Subcutaneous abdominal adipose tissue (tissue), 5 donors: ENCODE data around the gene CXCR5.

Experiments used
- H3K27ac ChIP-seq: one replicate; pipeline ENCODE4 v1.7.0; 2013; ENCODE audit warnings: low read depth, mild to moderate bottlenecking, inconsistent platforms, low read length, moderate library complexity
- H3K27me3 ChIP-seq, 5 donors: one replicate each; pipeline ENCODE4 v1.7.0; 2013; ENCODE audit warnings: low read length in 5 of 5, inconsistent platforms in 1 of 5; ENCODE audit not compliant: control insufficient read depth in 5 of 5, insufficient read depth in 4 of 5
- H3K36me3 ChIP-seq, 5 donors: one replicate each; pipeline ENCODE4 v1.7.0; 2013; ENCODE audit warnings: low read length in 5 of 5; ENCODE audit not compliant: control insufficient read depth in 5 of 5, insufficient read depth in 5 of 5
- H3K4me1 ChIP-seq, 5 donors: one replicate each; pipeline ENCODE4 v1.7.0; 2013; ENCODE audit warnings: low read length in 5 of 5, mild to moderate bottlenecking in 3 of 5, moderate library complexity in 1 of 5; ENCODE audit not compliant: control insufficient read depth in 5 of 5, insufficient read depth in 5 of 5
- H3K4me3 ChIP-seq, 5 donors: one replicate each; pipeline ENCODE4 v1.7.0; 2013; ENCODE audit warnings: low read length in 5 of 5, low read depth in 1 of 5
- H3K9ac ChIP-seq, 5 donors: one replicate each; pipeline ENCODE4 v1.7.0; 2013; ENCODE audit warnings: low read length in 5 of 5, mild to moderate bottlenecking in 4 of 5, moderate library complexity in 3 of 5
- H3K9me3 ChIP-seq, 5 donors: one replicate each; pipeline ENCODE4 v1.7.0; 2013; ENCODE audit warnings: low read length in 5 of 5; ENCODE audit not compliant: control insufficient read depth in 5 of 5
- donor health status: healthy.
- donor health status: healthy.
- donor health status: healthy.
- donor health status: healthy.
- donor health status: healthy.

The CXCR5 gene

DNA sequence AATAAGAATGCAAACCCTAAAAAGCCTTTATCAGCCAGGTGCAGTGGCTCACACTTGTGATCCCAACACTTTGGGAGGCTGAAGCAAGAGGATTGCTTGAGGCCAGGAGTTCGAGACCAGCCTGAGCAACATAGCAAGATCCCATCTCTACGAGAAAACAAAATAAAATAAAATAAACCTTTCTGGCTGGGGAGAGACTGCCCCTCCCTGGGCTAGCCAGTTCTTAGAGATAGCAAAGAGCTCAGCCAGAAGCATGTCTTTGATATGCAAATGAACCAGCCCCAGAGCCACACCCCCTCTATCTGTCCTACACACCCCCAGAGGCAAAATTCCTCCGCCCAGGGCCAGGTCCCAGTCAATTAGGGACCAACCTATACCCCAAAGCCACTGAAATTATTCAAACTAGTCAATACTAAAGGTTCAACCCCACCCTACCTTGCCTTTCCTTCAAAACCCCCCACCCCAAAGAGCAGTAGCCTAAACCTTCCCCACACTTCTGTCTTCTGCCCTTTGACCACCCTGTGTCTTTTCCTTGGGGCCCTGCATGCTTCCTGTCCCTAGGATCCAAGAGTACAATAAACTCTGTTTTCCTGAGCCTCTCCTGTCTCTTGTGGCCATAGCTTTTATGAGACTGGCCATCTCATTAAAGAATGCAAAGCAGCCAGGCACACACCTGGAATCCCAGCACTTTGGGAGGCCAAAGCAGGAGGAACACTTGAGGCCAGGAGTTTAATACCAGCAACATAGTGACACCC is 37.3 kb upstream of the CXCR5 start:
- H3K4me3 ChIP-seq: no peak overlapping the region
- no peaks in the 10 kb centered on the region for H3K9me3 ChIP-seq
- no peak overlapping the region for H3K9ac ChIP-seq
- H3K4me1 ChIP-seq: no peaks in the 10 kb centered on the region
- H3K27me3 ChIP-seq: peaks cover 0 to 3% (median 0%) of the 10 kb centered on the region in 5 donors
- H3K36me3 ChIP-seq: no peaks in the 10 kb centered on the region
- H3K27ac ChIP-seq: no peak overlapping the region

DNA sequence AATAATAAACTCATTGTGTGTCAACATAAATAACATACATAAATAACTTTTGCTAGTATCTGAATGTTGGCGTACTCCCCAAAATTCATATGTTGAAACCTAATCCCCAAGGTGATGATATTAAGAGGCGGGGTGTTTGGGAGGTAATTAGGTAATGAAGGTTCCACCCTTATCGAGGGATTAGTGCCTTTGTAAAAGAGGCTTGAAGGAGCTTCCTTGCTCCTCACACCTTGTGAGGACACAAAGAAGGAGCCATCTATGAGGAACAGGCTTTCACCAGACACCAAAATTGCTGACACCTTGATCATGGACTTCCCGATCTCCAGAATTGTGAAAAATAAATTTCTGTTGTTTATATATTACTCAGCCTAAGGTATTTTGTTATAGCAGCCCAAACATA is 33.9 kb upstream of the CXCR5 start:
- no peaks in the 10 kb centered on the region for H3K36me3 ChIP-seq
- no peak overlapping the region for H3K27ac ChIP-seq
- no peaks in the 10 kb centered on the region for H3K9me3 ChIP-seq

DNA sequence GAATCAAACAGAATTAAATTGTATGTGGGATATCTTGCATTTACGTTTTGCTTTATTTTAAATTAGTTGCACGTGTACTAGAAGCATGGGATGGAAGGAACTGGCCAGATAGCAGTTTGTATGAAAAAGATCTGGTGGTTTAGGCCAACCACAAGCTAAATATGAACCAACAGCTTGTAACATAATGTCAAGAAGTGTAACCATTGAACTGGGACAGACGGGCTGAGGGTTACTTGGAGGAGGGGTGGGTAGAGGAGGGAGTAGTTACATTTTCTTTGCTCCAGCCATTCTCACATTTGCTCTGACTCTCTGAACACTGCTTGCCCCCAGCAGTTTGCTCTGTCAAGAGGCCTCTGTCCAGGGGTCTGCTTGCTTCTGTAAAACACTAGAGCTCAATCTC is 31.7 kb upstream of the CXCR5 start:
- Histone ChIP-seq H3K27ac (no peak overlapping the region), H3K9me3 (no peaks in the 10 kb centered on the region), H3K36me3 (no peaks in the 10 kb centered on the region), H3K27me3 (peaks cover 0 to 3% (median 0%) of the 10 kb centered on the region in 5 donors), H3K4me3 (no peak overlapping the region), H3K9ac (no peak overlapping the region), H3K4me1 (no peaks in the 10 kb centered on the region)

More for the DNA sequence above, 33.9 kb upstream of the CXCR5 start:
- Histone ChIP-seq H3K9ac (no peak overlapping the region), H3K27me3 (peaks cover 0 to 3% (median 0%) of the 10 kb centered on the region in 5 donors), H3K4me3 (no peak overlapping the region), H3K4me1 (no peaks in the 10 kb centered on the region)

DNA sequence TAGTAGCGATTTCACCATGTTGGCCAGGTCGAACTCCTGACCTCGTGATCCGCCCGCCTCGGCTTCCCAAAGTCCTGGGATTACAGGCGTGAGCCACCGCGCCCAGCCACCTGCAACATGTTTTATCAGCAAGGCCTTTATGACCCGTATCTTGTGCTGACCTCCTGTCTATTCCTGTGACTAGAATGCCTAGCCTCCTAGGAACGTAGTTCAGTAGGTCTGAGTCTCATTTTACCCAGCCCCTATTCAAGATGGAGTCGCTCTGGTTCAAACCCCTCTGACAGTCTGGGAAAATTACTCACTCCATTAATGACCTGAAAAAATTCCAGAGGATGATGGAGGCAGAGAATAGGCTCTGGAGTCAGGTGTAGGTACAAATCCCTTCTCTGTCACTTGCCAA is 30.0 kb upstream of the CXCR5 start:
- H3K4me3 ChIP-seq: no peak overlapping the region
- H3K36me3 ChIP-seq: no peaks in the 10 kb centered on the region
- H3K4me1 ChIP-seq: no peaks in the 10 kb centered on the region
- no peaks in the 10 kb centered on the region for H3K9me3 ChIP-seq
- no peak overlapping the region for H3K27ac ChIP-seq
- H3K9ac ChIP-seq: no peak overlapping the region
- H3K27me3 ChIP-seq: no peaks in the 10 kb centered on the region

DNA sequence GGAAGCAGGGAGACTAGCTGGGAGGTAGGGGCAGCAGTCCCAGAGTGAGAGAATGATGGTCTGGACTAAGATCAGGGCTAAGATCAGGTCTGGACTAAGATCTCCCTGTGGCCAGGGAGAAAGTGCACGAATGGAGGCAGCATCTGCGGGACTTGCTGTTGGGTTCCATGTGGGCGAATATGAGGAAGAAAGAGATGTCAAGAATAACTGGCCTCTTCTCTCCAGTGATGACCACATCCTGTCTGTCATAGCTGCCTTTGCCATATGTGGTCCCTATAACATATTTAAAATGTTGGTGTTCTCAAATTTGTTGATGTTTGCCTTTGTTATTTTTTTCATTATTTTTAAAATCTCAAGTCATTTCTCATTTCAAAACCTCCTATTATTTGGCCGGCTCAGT is 27.4 kb upstream of the CXCR5 start:
- Histone ChIP-seq H3K4me3 (no peak overlapping the region), H3K27ac (no peak overlapping the region), H3K27me3 (no peaks in the 10 kb centered on the region), H3K9ac (no peak overlapping the region), H3K4me1 (no peaks in the 10 kb centered on the region), H3K9me3 (no peaks in the 10 kb centered on the region), H3K36me3 (no peaks in the 10 kb centered on the region)

DNA sequence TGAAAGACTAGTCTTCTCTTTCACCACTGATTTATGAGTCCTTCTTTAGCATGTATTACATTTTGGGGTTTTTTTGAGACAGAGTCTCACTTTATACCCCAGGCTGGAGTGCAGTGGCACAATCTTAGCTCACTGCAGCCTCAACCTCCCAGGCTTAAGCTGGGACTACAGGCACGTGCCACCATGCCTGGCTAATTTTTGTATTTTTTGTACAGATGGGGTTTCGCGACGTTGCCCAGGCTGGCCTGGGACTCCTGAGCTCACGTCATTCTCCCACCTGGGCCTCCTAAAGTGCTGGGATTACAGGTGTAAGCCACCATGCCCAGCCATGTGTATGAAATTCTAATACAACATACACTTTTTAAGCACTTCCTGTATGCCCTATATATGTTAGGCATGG is 26.3 kb upstream of the CXCR5 start:
- Histone ChIP-seq H3K4me1 (no peaks in the 10 kb centered on the region), H3K36me3 (no peaks in the 10 kb centered on the region), H3K27me3 (no peaks in the 10 kb centered on the region), H3K9me3 (no peaks in the 10 kb centered on the region), H3K27ac (no peak overlapping the region), H3K4me3 (no peak overlapping the region), H3K9ac (no peak overlapping the region)

DNA sequence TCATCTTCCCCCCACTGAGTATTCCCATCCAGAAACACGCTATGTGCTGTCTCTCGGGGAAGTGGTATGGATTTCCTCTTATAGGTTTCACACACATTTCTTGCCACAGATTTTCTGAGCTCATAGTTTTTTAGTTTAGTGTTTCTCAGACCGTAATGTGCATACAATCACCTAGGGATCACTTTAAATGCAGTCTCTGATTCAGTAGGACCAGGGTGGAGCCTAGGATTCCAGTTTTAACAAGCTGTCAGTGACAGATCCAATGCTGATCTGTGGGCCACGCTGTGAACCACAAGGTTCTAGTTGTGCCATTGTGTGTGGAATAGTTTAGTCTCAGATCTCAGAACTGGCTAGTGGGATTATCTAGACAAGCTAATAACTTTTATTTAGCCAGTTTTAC is 23.7 kb upstream of the CXCR5 start:
- H3K9me3 ChIP-seq: no peaks in the 10 kb centered on the region
- H3K27ac ChIP-seq: no peak overlapping the region
- no peak overlapping the region for H3K4me3 ChIP-seq
- H3K9ac ChIP-seq: no peak overlapping the region
- H3K36me3 ChIP-seq: no peaks in the 10 kb centered on the region
- H3K27me3 ChIP-seq: no peaks in the 10 kb centered on the region
- H3K4me1 ChIP-seq: no peaks in the 10 kb centered on the region

DNA sequence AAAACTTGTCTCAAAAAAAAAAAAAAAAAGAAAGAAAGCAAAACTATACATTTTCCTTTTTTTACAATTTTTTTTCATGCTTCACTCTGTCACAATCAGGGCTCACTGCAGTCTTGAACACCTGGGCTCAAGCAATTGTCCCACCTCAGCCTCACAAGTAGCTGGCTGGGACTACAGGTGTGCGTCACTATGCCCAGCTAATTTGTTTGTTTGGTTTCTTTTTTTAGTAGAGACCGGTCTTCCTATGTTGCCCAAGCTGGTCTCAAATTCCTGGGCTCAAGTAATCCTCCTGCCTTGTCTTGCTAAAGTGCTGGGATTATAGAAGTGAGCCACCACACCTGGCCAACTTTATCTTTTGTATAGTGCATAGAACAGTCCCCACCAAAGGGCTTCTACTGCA is 15.0 kb upstream of the CXCR5 start:
- Histone ChIP-seq H3K27me3 (no peaks in the 10 kb centered on the region), H3K9me3 (no peaks in the 10 kb centered on the region), H3K4me3 (no peak overlapping the region), H3K9ac (no peak overlapping the region), H3K27ac (no peak overlapping the region), H3K4me1 (peaks cover 7 to 15% (median 14%) of the 10 kb centered on the region in 5 donors), H3K36me3 (no peaks in the 10 kb centered on the region)

DNA sequence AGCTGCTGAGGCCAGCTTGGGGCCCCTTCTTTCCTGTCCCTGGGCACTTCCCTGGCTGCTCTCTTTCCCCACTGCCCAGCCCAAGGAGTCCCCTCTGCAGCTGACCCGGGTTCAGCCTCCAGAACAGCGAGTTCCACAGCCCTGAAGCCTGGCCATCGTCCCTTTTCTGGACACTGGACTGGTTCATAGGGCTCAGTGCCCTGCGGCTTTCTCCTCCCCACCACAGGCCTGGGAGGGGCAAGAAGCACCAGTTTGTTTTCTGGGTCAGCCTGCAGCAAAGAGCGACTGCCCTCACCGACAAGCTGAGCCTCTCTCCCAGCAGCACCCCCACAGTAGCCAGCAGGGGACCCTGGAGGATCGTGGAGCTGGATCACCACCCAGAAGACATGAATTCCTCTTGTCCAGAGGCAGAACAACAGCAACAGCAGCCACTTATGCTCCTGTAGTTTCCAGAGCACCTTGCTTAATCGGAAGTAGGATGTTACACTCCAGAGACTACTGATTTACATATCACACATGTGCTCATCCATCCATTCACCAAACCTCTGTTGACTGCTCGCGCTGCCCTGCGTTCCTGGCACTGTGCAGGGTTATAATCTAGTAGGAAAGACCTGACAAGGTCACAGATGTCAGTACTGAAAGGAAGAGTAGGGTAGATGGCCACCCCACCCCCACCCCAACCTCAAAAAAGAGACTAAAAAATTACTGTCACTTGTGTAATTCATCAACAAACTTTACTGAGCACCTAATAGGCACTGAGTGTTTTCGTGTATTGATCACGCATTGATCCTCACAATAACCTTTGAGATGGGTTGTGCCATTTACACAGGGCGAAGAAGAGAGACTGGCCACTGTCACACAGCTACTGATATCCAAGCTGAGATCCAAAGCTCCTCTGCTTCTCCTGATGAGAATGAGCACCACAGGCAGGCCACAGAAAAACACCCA is 13.0 kb upstream of the CXCR5 start:
- Histone ChIP-seq H3K4me1 (peaks cover 7 to 15% (median 14%) of the 10 kb centered on the region in 5 donors), H3K27ac (peak overlapping the region; percentile 67), H3K9ac (peak overlapping the region in 2 of 5 donors; percentile 2 to 26), H3K27me3 (no peaks in the 10 kb centered on the region), H3K36me3 (no peaks in the 10 kb centered on the region), H3K4me3 (peak overlapping the region; percentile 5 to 52 (median 31)), H3K9me3 (no peaks in the 10 kb centered on the region)

DNA sequence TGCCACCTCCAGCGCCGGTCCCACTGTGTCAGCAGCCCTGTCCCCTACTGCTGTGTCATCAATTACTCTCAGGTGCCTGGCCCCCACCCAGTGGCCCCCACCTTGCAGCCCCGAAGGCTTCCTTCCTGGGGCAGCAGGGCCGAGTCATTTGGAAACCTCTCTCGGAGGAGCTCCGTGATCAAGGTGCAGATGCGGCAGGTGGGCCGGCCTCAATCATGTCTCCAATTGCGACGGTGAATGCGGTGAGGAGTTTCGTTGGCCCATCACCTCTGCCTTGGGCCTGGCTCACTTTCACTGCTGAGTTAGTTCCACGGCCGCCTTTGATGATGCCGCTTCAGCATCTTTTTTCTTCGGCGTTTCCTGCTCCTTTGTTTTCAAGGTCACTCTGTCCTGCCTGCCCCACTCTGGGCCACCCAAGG is 11.3 kb upstream of the CXCR5 start:
- H3K4me1 ChIP-seq: peaks cover 7 to 15% (median 14%) of the 10 kb centered on the region in 5 donors
- no peaks in the 10 kb centered on the region for H3K27me3 ChIP-seq
- H3K4me3 ChIP-seq: no peak overlapping the region
- no peak overlapping the region for H3K27ac ChIP-seq
- H3K9me3 ChIP-seq: no peaks in the 10 kb centered on the region
- no peaks in the 10 kb centered on the region for H3K36me3 ChIP-seq
- no peak overlapping the region for H3K9ac ChIP-seq
